HG02678 (cell line): ENCODE results near the gene ATP5PD.
A peak's percentile ranks its signal among the peaks of the same experiment; 100 is the strongest.
"Not testable (repeated sequence)": the region's sequence is repeated elsewhere in the genome, so short reads cannot be mapped to it uniquely, and the experiment has no call there.

Experiments used
- ATAC-seq: cut with Tn5 transposase; IDR thresholded peaks from one replicate; pipeline ENCODE4 v1.9.1; 2021; ENCODE audit warnings: mild to moderate bottlenecking, moderate library complexity; ENCODE audit not compliant: unreplicated experiment

The ATP5PD gene

DNA sequence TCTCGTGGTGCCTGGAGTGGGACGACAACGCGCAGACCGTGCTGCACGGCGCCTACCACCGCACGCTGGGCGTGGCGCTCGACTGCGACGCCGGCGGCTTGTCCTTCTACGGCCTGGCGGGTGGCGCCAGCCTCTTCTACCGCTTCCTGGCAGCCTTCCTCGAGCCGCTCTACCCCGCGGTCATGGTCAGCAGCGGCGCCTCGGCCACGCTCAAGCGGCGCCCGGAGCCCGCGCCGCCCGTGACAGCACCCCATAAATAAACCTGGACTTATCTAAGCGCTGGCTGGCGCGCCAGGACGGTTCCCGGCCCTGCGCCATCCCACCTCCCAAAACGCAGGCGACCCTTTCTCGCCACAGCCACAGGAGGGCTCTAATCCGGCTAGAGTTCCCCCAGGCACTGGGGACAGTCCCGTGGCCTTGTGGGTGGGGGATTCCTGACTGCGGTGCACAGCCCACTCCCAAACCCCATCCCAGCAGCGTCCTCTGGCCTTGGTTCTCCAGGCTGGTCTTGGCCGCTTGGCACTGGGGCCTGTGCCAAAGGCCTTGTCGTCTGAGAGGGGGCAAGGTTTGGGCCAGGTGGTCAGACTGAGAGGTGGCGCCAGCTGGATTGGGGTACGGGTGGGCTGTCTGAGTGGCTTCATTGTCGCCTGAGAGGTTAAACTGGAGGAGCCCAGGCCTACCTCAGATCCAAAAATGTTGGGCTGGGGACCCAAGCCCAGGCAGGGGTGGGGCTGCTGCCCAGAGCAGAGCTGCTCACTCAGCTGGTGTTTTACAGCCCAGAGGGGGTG is 30.9 kb upstream of the ATP5PD start:
- ATAC-seq = peak; percentile 53

DNA sequence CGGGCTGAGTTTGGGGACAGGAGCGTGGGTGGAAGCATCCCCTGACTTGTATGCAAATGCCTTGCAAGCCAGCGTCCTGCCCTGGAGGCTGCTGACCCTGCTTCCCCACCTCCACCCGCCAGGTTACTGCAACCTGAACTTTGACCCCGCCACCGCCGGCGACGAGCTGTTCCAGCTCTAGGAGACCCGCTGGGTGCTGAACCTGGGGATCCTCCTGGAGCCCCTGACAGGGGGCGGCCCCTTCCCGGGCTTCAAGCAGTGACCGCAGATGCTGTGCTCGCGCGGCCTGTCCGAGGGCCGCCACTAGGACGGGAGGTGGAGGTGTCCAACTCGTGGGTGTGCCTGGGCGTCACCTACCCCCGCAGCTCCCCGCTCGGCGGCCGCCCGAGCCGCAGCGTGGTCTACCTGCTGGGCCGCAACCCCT is 30.3 kb upstream of the ATP5PD start:
- peak; percentile 5 for ATAC-seq

DNA sequence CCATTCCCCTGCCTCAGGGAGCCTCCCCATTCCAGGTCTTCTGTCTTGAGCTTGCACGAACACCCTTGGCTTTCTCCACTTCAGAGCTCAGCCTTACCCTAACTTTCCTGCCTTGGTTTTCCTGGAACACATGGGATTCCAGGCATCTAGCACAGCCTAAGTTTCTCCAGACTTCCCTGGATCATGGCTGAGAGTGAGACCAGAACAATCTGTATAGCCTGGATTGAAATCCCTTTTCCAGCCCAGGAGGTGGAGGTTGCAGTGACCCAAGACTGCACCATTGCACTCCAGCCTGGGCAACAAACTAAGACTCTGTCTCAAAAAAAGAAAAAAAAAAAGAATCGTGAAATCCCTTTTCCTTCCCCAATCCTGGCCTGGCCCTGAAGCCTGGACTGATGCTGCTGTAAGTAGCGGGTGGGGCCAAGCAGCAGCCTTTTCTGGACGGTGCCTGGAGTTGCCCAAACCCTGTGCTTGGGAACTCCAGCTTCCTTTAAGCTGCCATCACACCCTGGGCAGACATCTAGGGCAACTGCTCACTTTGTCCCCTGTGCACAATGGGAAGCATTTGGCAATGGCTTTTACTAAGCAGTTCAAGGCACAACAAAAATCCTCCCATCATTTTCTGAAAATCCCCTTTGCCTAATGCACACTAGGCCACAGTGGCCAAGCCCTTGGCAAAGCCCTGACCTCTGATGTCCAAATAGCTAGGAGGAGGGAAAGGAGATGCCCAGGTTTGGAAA is 29.0 kb upstream of the ATP5PD start:
- no peak for ATAC-seq

DNA sequence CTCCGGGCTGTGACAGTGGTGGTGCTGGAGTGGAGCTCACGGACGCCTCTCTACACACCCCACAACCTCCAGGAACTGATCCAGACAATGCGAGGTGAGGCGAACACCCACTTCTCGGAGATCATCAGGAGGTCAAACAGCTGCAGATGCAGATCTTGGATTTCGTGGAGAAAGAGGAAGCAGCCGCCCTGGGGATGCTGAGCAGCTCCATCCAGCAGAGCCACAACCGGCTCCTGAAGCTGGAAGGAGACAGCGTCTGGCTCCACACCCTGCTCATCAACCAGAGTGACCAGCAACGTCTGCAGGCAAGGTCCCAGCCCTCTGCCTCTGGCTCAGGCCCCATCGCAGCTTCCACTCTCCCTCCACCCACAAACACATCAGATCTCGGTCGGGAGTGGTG is 27.8 kb upstream of the ATP5PD start:
- ATAC-seq = no peak

DNA sequence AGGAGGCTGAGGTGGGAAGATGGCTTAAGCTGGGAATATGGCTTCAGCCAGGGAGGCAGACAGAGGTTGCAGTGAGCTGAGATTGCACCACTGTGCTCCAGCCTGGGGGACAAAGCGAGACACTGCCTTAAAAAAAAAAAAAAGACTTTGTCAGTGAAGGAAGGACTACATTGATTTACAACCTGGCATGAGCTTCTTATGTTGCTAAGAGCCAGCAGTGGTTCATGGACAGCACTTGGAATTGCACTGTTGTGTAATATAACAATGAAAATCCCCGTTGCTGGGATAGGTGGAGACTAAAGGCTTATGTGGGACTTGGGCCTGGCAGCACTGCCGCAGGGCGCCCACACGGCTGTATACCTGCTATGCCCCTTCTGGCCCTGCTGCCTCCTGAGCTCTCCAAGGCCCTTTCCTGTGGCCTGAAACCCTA is 26.9 kb upstream of the ATP5PD start:
- ATAC-seq = no peak

DNA sequence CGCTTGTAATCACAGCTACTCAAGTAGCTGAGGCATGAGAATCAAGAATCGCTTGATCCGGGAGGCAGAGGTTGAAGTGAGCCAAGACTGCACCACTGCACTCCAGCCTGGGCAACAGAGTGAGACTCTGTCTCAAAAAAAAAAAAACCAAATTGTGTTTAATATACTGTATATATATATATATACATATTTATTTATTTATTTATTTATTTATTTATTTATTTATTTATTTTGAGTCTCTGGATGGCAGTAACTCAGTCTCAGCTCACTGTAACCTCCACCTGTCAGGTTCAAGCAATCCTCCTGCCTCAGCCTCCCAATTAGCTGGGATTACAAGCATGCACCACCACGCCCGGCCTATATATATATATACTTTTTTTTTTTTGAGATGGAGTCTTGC is 26.1 kb upstream of the ATP5PD start:
- not testable (repeated sequence) for ATAC-seq

DNA sequence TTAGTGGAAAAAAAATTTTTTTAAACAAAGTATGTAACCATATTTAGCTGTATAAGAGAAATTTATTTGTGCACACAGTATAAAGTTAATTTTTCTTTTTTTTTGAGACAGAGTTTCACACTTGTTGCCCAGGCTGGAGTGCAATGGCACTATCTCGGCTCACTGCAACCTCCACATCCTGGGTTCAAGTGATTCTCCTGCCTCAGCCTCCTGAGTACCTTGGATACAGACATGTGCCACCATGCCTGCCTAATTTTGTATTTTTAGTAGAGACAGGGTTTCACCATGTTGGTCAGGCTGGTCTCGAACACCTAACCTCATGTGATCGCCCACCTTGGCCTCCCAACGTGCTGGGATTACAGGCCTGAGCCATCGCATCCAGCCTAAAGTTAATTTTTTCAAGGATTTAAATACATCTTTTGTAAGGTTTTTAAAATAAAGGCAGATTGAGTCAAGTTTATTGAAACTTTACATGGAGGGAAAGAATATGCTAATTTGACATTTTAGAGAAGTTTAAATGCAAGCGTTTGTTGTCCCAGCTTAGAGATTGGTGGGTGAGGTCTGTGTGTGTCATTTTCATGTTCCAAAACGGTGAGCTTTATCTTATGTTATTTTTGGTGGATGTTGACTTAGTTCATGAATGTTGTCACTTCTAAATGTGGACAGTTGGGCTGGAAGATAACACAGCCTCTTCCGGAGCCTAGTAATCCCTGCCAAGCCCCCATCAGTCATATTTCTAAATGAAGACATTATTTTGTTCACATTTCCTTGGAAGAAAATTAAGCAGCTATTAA is 24.9 kb upstream of the ATP5PD start:
- ATAC-seq = not testable (repeated sequence)

DNA sequence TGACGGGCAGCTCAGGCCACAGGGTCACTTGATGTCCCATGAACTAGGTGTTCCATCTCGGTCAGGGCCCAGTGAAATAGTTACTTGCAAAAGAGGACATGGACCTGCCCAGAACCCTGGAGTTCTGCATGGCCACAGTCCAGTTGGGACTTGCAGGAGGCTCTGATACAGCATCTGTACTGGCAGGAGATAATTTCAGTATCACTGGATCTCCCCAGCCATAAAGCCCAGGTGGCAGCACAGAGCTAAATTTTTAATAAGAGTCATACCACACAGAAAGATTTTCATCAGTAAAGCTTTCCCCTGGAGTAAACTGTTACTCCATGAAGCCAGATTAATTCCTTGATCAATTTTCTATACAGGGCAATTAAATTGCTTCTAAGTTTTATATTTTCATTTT is 23.0 kb upstream of the ATP5PD start:
- no peak for ATAC-seq

DNA sequence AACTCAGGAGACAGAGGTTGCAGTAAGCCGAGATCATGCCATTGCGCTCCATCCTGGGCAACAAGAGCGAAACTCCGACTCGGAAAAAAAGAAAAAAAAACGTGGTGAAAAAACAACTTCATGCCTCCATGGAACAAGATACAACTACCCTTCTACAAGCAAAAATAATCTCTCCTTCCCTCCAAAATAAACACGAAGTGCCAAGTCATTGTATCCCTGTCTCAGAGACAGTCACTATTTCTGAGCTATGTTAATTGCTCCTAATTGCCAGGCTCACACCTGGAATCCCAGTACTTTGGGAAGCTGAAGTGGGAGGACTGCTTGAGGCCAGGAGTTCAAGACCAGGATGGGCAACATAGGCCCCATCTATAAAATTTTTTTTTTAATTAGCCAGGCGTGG is 22.0 kb upstream of the ATP5PD start:
- ATAC-seq = no peak

DNA sequence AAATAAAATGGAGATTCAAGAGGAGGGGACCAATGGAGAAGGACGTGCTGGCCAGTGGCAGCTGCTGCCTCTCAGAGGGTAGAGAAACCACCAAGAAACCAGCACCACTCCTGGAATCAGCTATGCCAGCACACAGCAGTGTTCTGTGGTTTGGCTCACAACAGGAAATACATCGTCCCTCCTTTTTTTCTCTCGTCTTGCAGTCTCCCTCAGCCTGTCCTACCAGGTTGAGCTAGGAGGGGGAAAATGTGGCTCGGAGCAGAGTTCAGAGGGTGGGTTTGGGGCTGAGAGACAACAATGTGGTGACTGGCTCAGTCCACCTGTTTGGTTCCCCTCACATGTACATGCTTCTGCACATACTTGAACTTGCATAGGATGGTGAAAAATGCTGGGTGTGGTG is 21.1 kb upstream of the ATP5PD start:
- no peak for ATAC-seq

DNA sequence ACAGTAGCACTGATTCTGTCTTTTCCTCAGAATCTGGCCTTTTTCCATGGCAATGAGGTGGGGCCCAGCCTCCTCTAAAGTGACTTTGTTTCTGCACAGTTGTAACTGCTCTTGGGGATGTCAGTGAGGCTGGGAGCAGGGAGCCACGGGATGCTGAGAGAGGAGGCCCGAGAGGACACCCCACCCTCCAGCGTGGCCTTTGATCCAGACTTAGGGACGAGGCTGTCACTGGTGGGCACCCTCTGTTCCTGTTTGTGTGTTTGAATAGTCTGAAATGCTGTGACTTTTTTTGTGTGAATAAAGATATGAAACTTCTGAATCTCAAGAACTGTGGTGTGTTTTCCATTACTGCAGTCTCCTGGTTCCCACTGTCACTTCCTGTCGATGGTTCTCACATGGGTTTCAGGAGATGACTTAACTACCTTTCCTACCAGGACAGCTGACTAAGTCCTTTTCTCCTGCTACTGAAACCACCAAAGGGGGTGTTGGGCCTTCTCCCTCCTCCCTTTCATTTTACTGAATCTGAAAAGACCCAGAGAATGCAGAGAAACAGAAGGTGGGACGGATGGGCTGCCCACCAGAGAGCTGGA is 18.9 kb upstream of the ATP5PD start:
- no peak for ATAC-seq

DNA sequence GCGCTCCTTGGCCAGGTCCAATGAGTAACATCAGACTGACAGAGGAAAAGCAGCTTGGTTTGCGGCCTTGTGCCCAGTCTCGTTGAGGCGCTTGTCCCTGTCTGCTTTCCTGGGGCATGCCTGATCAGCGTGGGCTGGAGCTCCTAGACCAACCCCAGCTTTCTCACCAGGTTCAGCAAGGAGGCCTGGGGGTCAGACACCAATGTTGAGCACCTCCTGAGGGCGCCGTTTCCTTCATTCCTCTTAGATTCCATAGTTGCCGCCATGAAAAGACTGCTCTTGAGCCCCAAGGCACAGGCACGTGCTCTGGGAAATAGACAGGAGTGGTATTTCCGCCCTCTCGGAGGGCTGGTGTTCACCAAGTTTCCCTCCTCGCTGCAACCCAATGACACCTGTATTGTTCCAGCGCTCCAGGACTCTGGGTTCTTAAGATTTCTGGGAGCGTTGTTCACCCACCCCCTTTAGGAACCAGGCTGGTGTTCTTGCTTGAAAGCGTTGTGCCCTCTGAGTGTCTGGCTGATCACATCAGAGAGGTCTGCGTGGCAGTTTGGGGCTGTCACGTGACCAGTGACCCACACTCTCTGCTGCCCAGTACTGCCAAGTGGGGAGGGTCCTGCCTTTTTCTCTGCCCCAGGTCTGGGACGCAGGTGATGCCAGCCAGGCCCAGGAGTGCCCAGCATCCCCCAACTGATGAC is 18.2 kb upstream of the ATP5PD start:
- ATAC-seq = no peak

DNA sequence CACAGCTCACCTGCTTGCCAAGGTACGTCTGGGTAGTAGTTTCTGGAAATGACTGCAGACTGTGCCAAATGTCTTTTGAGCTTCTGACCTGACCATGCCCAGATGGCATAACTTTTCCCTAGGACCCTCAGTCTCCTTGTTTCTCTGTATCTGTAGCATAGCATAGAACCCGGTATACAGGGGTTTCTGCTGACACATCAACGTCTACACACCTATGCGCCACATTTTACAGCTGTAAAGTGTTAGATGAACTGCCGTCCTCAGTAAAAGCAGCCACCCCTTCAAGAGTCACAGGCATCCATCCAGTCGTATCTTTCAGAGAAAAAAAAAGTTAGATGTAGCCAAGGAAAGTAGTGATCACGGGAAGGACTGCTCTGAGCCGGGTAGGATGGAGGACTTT is 17.7 kb upstream of the ATP5PD start:
- no peak for ATAC-seq

DNA sequence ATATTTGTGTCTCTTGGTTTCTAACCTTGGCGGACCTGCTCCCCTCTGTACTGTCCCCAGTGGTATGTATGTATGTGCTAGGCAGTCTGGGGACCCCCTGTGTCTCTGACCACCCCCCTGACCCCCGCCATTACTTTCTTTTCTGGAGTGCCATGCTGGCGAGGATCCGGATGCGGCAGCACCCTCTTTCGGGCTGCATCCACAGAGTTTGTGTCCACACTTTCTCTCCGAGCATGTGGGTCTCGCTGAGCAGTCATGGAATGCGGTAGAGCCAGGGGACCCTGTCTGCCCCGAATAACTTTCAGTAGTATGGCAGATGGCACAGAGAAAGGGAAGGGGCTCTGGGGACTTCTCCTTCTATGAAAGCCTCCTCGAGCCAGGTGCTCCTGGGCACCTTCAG is 17.3 kb upstream of the ATP5PD start:
- no peak for ATAC-seq

DNA sequence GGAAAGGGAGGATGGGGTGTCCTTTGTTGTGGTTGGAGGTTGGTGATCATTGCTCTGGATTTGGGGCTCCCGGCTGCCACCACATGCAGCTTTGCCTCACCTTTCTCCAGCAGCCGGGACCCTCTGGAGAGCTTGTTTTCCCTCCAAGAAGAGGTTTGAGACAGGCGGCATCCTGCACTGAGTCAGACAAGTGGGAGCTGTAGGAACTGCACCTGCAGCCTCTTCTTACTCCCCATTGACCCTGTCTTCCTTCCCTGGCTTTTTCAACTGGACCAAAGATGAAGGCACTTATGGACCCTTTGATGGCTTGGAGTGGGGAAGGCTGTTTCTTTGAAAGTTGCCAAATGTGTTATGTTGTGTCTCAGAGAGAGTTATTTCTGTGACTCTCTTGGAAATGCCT is 16.9 kb upstream of the ATP5PD start:
- ATAC-seq = no peak

DNA sequence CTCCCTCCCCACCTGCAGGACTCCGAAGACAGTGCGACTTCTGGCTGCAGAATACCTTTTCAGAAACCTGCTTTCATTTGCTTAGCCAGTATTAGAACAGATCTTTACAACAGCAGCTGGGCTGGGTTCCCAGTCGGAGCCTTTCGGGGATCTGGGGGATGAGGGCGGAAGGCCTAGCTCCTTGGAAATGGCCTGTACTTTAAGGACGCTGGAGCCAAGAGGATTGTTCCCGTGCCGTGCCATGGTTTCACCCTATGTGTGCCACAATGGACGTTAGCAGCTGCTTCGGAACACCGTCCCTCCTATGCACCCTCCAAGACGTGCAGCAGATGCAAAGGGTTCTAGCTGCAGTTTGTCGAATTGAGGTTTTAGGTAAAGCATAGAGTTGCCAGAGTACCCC is 16.4 kb upstream of the ATP5PD start:
- ATAC-seq = no peak

DNA sequence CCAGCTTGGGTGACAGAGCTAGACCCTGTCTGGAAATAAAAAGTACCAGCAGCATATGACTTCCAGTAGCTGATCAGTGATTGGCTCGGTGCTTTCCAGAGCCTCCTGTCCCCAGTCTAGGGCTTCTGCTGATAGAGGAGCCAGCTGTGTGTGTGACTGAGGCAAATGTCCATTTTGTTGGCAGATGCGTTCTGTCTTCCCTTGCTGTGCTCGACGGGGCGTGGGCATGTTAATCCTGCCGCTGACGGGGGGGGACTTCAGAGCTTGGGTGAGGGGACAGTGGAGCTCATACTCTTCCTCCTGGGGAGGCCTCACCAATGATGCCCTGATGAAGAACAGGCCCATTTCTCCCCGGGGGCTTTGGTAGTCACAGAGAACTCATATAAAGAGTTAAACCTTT is 14.8 kb upstream of the ATP5PD start:
- ATAC-seq = no peak

DNA sequence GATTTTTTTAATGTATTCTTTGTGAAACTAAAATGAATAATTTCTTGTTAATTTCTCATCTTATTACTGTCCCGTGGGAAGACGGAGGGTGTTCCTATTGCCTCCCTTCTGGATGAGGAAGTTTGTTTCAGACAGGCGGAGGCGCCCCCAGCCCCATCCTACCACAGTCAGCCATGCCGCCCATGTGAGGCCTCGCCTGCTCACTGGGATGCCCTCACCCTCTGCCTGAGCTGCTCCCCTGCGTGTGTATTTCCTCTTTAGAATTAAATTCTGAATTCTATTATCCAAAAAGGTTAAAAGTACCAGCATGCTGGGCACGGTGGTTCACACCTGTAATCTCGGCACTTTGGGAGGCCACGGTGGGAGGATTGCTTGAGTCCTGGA is 14.3 kb upstream of the ATP5PD start:
- no peak for ATAC-seq

DNA sequence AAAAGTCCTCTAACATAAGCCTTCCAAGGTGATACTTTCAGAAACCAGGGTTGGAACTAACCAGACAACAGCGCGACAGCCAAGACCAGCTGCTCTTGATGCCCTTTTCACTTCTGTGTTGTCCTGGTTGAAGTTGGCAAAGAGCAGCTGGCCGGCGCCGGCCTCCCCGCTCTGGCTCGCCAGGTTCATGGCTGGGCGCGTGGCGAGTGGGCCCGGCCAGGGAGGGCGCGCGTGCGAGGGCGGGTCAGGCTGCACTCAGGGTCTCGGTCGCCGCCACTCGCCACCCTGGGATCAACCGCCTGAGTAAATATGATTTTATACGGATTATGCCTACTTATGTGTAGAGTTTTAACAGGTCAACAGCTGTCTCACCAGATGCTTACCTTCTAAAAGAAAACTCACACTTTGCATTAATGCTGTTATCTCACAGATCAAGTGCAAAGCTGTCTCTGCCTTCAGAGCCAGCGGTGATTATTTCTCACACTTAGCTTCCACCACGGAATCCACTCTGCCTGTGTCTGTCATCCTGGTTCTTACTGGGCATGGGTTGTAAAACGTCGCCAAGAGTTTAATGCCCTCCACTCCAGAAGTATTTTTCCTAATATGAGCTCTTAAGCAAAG is 13.8 kb upstream of the ATP5PD start:
- no peak for ATAC-seq
